GM12875 (cell line): ENCODE results near the gene P3R3URF.
A peak's percentile ranks its signal among the peaks of the same experiment; 100 is the strongest.

Experiments used
- H3K4me3 ChIP-seq: one replicate; pipeline ENCODE4 v1.5.1; 2011; ENCODE audit warnings: low read depth, low read length, control low read depth
- TF ChIP-seq, protein P1 (sequence below): IDR thresholded peaks from 2 replicates; pipeline ENCODE4 v1.5.1; 2011; ENCODE audit warnings: low read depth, mild to moderate bottlenecking, control low read depth, inconsistent platforms, low read length, moderate library complexity, borderline replicate concordance; ENCODE audit not compliant: insufficient read depth

P3R3URF gene

DNA sequence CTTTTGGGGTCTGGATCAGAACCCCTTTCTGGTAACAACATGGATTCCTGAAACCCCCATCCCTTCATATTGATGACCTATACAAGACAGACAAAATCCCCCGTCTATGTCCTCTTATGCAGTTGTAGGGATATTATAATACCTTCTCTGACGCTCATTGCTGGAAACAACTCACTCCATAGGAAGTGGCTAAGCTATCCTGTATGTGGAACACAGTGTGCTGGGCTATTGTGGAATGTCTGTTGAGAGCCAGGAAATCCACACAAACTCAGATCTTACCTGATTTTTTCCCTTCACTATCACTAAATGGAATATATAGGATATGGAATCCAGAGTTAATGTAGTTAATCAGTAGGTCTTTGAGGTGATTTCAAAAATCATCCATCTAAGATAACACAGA, 26.2 kb downstream of the P3R3URF start:
- TF ChIP-seq, protein P1, sequence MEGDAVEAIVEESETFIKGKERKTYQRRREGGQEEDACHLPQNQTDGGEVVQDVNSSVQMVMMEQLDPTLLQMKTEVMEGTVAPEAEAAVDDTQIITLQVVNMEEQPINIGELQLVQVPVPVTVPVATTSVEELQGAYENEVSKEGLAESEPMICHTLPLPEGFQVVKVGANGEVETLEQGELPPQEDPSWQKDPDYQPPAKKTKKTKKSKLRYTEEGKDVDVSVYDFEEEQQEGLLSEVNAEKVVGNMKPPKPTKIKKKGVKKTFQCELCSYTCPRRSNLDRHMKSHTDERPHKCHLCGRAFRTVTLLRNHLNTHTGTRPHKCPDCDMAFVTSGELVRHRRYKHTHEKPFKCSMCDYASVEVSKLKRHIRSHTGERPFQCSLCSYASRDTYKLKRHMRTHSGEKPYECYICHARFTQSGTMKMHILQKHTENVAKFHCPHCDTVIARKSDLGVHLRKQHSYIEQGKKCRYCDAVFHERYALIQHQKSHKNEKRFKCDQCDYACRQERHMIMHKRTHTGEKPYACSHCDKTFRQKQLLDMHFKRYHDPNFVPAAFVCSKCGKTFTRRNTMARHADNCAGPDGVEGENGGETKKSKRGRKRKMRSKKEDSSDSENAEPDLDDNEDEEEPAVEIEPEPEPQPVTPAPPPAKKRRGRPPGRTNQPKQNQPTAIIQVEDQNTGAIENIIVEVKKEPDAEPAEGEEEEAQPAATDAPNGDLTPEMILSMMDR = no peak
- no peak overlapping the region for H3K4me3 ChIP-seq

DNA sequence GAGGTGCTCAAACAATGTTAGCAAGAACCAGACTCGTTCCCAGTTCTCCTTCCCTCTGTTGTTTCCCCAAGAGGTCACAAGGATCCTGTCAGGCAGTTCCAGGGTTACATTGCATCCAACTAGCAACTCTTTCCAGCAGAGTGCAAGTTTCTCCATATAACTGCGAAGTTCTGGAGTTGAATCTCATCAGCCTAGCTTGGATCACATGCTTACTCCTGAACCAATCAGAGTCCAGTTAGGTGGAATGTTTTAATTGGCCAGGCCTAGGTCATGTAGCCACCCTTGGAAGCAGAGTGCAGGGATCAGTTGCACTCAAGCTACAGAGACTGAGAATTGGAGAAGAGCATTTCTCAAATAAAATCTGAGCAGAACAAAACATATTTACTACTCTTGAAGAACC, 28.0 kb downstream of the P3R3URF start:
- no peak overlapping the region for H3K4me3 ChIP-seq
- TF ChIP-seq, protein P1 = no peak

DNA sequence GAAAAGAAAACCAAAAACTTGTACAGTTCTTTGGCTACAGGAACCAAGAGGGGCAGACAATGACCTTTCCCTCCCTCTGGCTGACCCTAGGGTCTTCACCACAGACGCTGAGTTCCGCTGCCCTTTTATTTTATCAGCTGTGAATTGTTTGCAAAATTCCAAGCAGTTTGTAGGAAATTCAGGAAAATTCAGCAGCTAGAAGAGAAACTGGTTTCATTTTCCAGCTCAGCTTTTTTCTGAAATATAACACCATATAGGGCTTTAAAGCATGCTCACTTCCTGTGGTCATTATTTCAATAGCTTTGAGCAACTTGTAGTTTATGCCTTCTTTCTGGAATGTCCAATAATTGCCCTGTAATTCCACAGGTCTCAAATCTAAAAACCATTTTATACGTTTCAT, 38.4 kb downstream of the P3R3URF start:
- TF ChIP-seq, protein P1 = no peak
- H3K4me3 ChIP-seq = no peak overlapping the region

DNA sequence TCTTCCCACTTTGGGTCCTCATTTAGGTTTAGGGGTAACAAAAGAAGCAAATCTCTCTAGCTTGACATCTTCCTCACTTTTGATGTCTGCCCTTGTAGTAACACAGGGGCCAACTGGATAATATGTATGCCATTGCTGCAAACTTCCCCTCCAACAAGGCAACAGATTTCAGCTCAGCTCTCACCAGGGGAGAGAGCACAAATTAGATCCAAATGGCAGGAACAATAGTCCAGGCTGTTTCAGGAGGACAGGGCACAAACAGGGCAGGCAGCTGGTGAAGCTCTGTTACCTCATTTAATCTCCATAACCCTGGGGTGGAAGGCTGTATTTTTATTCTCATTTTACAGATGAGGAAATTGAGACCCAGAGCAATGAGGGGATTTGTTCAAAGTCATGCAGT, 39.6 kb downstream of the P3R3URF start:
- TF ChIP-seq, protein P1 = no peak
- no peak overlapping the region for H3K4me3 ChIP-seq

DNA sequence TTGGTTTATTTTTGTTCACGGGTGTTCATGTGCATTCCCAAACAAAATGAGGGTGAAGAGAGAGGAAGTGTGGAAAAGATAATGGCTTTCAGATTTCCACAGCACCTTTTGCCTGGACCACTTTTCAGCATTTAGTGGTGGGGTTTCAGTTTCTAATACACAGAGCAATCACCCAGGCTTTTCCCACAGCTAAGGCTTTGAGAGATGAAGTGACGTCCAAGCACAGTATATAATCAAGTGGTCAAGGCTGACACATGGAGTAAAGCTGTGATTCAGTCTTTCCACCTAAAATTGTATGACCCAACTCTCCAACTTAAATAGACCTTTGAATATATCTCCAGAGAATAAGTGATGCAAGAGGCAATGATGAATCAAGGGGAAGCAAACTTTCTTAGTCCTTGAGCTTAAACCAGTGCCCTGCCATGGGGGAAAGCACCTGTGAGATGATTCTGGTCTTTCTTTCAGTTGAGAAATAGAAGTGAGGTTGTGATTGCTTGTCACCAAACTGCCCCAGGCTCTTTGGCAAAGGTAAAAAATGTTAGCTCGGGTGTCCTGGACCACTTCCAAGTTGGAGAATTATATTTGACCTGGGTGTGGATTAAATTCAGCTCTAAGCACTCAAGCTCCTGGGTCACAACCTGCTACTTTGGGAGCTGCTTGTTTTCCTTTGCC, 41.5 kb downstream of the P3R3URF start:
- no peak overlapping the region for H3K4me3 ChIP-seq
- TF ChIP-seq, protein P1 = no peak

DNA sequence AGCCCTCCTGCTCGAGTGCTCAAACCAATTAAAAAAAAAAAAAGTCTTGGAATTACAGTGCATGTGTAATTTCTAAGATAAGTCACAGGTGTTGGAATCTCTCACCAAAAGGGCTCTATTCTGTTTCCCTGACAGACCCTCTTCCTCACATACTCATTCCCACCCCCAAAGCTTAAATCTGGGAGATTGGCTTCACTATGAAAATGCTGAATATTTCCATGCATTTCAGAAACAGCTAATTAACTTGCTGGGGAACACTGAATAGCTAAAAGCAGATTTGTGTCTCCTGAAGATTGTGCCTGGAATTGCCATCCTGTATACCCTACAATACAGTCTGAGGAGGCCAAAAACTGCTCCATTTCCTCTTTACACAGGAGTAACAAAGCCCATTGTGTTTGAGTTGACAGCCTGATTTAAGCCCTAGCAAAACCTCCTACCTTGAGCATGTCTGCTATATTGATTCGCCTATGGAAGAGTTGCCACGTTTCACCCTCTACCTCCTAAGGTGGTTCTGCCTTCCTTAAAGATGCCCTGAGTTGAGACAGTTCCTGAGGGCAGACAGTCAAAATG, 42.4 kb downstream of the P3R3URF start:
- TF ChIP-seq, protein P1 = no peak
- H3K4me3 ChIP-seq = peak overlapping the region; percentile 84

DNA sequence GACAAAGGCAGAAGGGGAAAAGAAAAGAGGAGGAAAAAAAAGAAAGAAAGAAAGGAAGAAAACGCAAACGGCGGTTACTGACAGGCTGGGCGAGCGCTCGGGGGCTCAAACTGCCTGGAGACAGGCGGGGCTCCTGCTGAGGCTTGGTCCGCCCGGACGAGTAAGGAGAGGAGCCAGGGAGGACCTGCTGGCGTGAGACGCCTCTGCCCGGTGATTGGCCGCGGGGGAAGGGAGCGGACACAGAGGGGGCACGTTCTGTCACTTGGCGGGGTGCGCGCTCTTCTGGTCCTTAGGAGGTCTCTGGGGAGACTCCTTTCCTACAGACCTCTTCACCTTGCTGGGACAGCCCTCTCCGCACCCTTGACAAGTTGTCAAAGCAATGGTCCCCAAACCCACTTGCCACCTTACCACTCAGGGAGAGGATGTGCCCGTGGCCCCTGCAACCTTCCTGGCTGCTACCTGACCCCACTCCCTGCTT, 43.1 kb downstream of the P3R3URF start:
- H3K4me3 ChIP-seq = peak overlapping the region; percentile 84

More for the DNA sequence above, 43.1 kb downstream of the P3R3URF start:
- TF ChIP-seq, protein P1 = no peak
